Cortex of kidney (tissue), 1 donor: ENCODE results near the gene OGDHL.
"Not testable (repeated sequence)": the region's sequence is repeated elsewhere in the genome, so short reads cannot be mapped to it uniquely, and the experiment has no call there.

Experiments used
- DNase-seq: peaks from one replicate; lab custom pipeline; 2025; lab: John Stamatoyannopoulos, UW

Gene OGDHL

DNA sequence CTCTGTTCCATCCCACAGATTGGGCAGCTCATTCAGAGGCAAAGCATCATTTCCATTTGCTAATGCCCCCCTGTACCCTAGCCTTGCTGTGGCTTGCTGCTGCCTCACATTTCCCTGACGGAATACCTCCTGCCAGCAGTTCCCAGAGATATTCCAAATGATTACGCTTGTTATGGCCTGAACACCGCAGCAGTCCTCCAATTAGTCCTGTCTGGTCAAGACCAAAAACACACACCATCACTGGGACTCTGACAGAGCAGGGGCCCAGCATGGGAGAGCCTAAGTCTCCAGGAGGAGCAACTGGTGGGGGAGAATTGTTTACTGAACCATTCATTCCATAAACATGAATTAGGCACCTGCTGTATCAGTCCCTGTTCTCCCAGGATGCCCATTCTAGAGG is 6.1 kb downstream of the OGDHL start:
- no peak for DNase-seq

GRCh38 chr10:49754951-49755350 is 7.2 kb downstream of the OGDHL start:
- DNase-seq, result not testable (repeated sequence)

- no peak for DNase-seq
These were observed 9.5 kb downstream of the OGDHL start for GRCh38 chr10:49752584-49752983.

GRCh38 chr10:49751636-49752510 is 10.2 kb downstream of the OGDHL start:
- DNase-seq, result no peak

DNA sequence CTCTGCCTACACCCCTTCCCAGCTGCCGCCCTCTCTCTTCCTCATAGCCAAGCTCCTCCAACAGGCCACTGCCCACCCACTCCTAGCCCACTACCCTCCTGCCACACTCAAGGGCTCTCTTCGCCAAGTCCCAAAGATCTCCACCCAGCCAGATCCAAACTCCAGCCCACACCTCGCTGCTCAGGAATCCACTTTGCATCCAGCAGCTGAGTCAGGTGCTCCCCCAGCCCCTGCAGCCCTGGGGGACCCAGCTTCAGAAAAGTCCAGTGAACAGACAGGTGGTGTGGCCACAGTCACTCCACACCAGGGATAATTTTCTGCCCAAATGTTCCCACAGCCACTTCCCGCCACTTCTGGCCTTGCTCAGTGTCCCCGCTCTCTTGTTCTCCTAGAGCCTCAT is 10.9 kb downstream of the OGDHL start:
- no peak for DNase-seq

GRCh38 chr10:49750546-49750945 is 11.6 kb downstream of the OGDHL start:
- no peak for DNase-seq

- no peak for DNase-seq
These were observed 12.3 kb downstream of the OGDHL start for GRCh38 chr10:49749556-49750491.

GRCh38 chr10:49749144-49749543 is 13.0 kb downstream of the OGDHL start:
- no peak for DNase-seq

- DNase-seq, result no peak
These were observed 14.1 kb downstream of the OGDHL start for GRCh38 chr10:49748006-49748405.

DNA sequence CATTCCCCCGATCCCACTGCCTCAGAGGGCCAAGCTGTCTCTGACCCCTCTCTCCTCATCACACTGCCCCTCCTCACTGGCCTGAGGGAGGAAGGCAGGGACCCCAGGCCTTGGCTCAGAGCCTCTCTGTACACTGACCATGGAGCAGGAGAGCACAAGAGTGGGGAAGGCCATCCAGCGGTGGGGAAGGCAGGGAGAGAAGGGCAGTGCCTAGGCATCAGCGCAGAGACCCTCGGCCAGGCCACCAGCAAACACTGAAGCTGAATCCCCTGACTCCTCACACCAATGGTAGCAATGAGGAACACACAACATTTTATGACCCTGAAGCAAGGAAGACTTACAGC is 14.8 kb downstream of the OGDHL start:
- no peak for DNase-seq

DNA sequence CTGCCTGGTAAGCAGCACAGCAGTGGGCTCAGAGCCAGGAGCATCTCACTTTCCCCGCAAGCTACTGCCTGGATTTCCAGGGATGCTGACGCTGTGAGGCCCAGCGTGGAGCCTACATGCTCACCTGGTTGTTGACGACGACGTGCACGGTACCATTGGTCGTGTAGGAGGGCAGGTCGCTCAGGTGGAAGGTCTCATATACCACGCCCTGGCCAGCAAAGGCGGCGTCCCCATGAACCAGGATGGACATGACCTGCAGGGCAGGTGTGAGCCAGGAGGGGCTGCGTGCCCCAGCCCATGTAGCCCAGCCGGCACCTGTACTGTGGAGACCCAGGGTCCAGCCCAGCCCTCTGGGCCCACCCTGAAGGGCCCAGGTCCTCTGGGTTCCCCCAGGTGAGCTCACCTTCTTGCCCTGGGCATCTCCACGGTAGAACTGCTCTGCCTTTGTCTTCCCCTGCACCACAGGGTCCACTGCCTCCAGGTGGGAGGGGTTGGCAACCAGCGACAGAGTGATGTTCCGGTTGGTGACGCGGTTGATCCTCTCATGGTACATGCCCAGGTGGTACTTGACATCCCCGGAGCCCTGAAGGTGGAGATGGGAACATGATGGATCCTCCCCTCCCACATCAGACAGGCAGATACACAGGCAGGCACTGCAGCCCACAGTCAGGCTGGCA is 15.4 kb downstream of the OGDHL start:
- no peak for DNase-seq

DNA sequence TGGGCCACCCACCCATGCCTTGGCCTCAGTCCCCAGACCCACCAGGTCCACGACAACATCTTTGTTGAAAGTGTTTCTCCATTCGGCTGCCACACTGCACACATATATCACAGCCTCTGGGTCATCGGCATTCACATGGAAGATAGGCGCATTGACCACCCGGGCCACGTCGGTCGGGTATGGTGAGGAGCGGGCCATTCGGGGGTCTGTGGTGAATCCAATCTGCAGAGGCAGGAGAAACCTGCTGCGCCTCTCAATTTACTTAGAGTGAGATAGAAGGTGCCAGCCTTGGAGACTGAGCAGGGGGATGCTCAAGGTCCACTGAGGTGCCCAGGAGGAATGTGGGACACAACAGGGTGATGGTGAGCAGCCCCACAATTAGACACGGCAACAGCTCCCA is 16.4 kb downstream of the OGDHL start:
- DNase-seq, result no peak

DNA sequence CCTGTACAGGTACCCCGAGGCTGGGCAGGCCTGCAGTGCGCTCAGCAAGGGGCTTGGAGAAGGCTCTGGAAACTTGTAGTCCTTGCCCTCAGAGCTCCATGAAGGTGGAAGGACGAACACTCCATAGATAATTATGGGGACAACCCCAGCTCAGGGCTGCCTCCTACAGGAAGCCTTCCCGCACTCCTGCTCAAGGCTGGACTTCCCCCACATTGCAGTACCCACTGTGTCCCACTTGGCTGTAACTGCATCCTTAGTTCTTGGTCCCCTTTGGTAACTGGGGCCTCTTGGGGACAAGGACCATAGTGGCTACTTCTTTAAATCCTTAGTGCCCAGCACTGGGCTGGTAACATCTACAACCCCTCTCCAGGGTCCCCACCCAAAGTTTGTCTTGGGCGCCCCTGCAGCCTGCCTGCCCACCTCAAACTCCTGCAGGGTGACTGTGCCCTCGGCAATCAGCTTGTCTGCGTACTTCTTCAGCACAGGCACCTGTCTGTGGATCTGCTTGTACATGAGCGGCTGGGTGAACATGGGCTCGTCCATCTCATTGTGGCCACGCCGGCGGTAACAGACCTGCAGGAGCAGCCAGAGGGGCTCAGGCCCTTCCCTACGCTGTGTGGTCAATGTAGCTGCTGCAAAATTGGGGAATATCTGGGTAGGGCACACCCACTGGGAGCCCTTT is 17.1 kb downstream of the OGDHL start:
- no peak for DNase-seq

- no peak for DNase-seq
These were observed 17.9 kb downstream of the OGDHL start for GRCh38 chr10:49744091-49744685.

DNA sequence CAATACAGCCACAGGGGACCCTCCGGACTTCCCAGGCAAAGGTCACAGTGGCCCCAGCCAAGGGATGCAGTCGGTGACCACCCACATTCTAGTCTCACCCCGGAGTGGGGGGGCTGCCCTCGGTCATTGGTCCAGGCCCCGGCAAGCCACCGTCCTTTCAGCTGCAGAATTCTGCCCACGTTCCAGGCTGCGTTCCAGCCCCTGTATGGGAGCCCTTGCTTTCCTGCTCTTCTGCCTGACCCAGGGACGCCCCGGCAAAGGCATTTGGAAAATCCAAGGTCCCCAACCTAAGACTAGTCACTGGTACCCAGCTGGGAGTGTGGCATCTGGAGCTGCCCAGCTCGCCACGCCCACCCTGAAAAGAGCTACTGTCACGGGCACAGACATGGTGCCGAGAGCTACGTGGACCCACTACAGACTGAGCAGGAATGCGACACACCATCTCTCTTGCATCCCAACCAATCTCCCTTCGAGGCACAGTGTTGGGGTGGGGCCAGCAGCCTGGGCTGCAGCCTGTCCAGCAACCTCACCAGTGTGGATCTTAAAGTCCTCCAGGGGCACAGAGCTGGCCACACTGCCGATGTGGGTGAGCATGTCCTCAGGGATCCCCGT is 18.6 kb downstream of the OGDHL start:
- no peak for DNase-seq

GRCh38 chr10:49742683-49743463 is 19.2 kb downstream of the OGDHL start:
- DNase-seq, result no peak

GRCh38 chr10:49741108-49741995 is 20.8 kb downstream of the OGDHL start:
- DNase-seq, result no peak

- DNase-seq, result no peak
These were observed 21.6 kb downstream of the OGDHL start for GRCh38 chr10:49740346-49741107.
